Melanocyte of skin (primary cell): ENCODE data around the gene EBNA1BP2. TPM values are rescaled to one million over a fixed set of nuclear protein-coding genes. Genes with fewer than 3 reads are reported as not detected.

Experiments
- small RNA-seq, 2 donors: library from RNA; depleted of rRNA; stranded (forward); fragments of <200 nt; gene quantifications; one replicate each; pipeline ENCODE3, GENCODE V24; 2012
- total RNA-seq, 2 donors: library from RNA; depleted of rRNA; stranded (reverse); fragments of >200 nt; gene quantifications; 2 replicates each; pipeline ENCODE4 v1.2.3, GENCODE V29; 2012

EBNA1BP2 gene, protein sequence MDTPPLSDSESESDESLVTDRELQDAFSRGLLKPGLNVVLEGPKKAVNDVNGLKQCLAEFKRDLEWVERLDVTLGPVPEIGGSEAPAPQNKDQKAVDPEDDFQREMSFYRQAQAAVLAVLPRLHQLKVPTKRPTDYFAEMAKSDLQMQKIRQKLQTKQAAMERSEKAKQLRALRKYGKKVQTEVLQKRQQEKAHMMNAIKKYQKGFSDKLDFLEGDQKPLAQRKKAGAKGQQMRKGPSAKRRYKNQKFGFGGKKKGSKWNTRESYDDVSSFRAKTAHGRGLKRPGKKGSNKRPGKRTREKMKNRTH
- 100 to 1,000 TPM in 1 of 2 donors, 10 to 100 TPM in 1; 55.4 to 108 TPM for total RNA-seq

DNA sequence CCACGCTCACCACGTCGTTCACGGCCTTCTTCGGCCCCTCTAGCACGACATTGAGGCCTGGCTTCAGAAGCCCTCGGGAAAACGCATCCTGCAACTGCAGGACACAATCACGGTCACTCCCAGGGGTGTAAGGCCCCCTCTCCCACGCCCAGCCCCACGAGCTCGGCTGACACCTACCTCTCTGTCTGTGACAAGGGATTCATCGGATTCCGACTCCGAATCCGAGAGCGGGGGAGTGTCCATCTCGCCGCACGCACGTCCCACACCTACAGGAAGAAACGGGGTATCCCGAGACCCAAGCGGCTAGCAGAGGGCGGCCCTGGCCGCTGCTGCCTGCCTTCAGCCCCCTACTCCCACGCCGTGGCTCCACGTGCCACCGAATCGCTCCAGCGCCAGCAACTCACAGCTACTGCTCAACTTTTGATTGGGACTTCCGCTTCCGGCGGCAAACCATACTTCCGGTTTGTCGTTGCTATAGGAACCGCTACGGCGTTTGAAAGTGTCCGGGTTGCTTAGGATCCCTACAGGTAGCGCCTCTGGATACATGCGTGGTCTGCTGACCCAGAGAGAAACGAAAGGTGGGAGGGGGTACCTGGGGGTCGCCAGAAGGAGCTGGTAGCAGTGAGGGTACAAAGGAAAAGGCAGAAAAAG lies at the start of gene EBNA1BP2, which contains the start of gene CFAP57:
TSS of gene EBNA1BP2 (minus strand) at position 415 of the 651 bp plus-strand sequence. CDS start at position 243, 172 bp downstream.
TSS of gene CFAP57 (plus strand) at position 455 of the 651 bp plus-strand sequence. CDS start 424 bp downstream, outside the sequence.

Small RNA genes lying within 50 kb of the gene (small RNA-seq; reads per million reads assigned to genes)
- gene RNA5SP46: 0 reads per million in 2 donors

Other genes with a start within 250 kb of the EBNA1BP2 start
- 10 to 100 TPM; 19.3 to 53.3 TPM for gene SLC2A1, start 213.4 kb downstream of the EBNA1BP2 start, total RNA-seq
- gene CFAP57, start within 50 bp of the EBNA1BP2 start, total RNA-seq: not detected
- gene TMEM125, start 97.7 kb upstream of the EBNA1BP2 start, total RNA-seq: not detected
- gene C1orf210, start 113.3 kb upstream of the EBNA1BP2 start, total RNA-seq: not detected
- gene TIE1, start 128.7 kb upstream of the EBNA1BP2 start, total RNA-seq: not detected
- gene MPL, start 165.5 kb upstream of the EBNA1BP2 start, total RNA-seq: not detected
- 100 to 1,000 TPM in 1 of 2 donors, 10 to 100 TPM in 1; 39.6 to 135 TPM for gene CDC20, start 186.7 kb upstream of the EBNA1BP2 start, total RNA-seq
- gene ELOVL1, start 195.7 kb upstream of the EBNA1BP2 start, total RNA-seq: 10 to 100 TPM; 43.4 to 54.3 TPM
- gene MED8, start 217.5 kb upstream of the EBNA1BP2 start, total RNA-seq: 10 to 100 TPM; 39.6 to 57.3 TPM
- gene SZT2, start 217.6 kb upstream of the EBNA1BP2 start, total RNA-seq: 10 to 100 TPM; 23.6 to 34.1 TPM